HepG2 (cell line): ENCODE results near the gene EPB42. TPM values are rescaled to one million over a fixed set of nuclear protein-coding genes. Genes with fewer than 3 reads are reported as not detected.

ENCODE experiments used
- ATAC-seq: fragments of 200-7000 bp; cut with Tn5 transposase; 3 replicates; pipeline ENCODE4 v1.9.1; 2020; ENCODE audit warnings: mild to moderate bottlenecking, moderate library complexity
- BruUV-seq: library from RNA; stranded (reverse); fragments of 400-500 nt; replicated peaks from 2 replicates; lab custom pipeline; 2021; lab: Mats Ljungman, UMichigan
- CTCF ChIA-PET: fragments of 300-600 bp; formaldehyde crosslinking; extraction: SDS; loops from one replicate; lab custom pipeline; 2021; ENCODE audit warnings: low total read pairs, inconsistent platforms, low intra/inter-chr PET ratio; lab: Yijun Ruan, JAX
- POLR2A ChIA-PET: fragments of 350-600 bp; sonication (Branson Sonifier 250); formaldehyde crosslinking; loops from one replicate; lab custom pipeline; 2020; ENCODE audit warnings: antibody characterized with exemption, inconsistent platforms; lab: Yijun Ruan, JAX
- DNase-seq: peaks from one replicate; pipeline ENCODE4 v3.0.0-alpha.2; 2015; ENCODE audit warnings: low spot score
- FAIRE-seq: peaks from 3 replicates; lab custom pipeline; 2011; peaks lifted over from hg19 to GRCh38; lab: Jason Lieb, UNC
- H2AFZ ChIP-seq: one replicate; pipeline ENCODE4 v1.6.1; 2011; ENCODE audit warnings: low read length, inconsistent platforms
- H3K27ac ChIP-seq: fragments of 300-600 bp; 3 replicates; pipeline ENCODE4 v1.8.0; 2011; ENCODE audit warnings: mixed run types, mild to moderate bottlenecking, mixed read lengths, low read length, inconsistent platforms; ENCODE audit not compliant: insufficient read depth; ENCODE audit errors: extremely low read length
- H3K27me3 ChIP-seq, 2 experiments: fragments of 200-600 bp in 1 of 2; 2 replicates in 1 of 2; 3 replicates in 1 of 2; pipeline versions ENCODE4 v1.6.0 to v1.8.0; 2011; ENCODE audit warnings: low read length in 2 of 2, mild to moderate bottlenecking in 2 of 2, moderate library complexity in 2 of 2, inconsistent platforms in 1 of 2; ENCODE audit not compliant: insufficient read depth in 2 of 2, control insufficient read depth in 1 of 2
- H3K36me3 ChIP-seq, 2 experiments: fragments of 200-600 bp in 1 of 2; replicated peaks in 1 of 2; 2 replicates in 1 of 2; 3 replicates in 1 of 2; pipeline versions ENCODE4 v1.5.1 to v1.8.0; 2011; ENCODE audit warnings: low read length in 2 of 2, inconsistent platforms in 1 of 2; ENCODE audit not compliant: insufficient read depth in 2 of 2, control insufficient read depth in 1 of 2
- H3K4me1 ChIP-seq: 2 replicates; pipeline ENCODE4 v1.5.1; 2012; ENCODE audit warnings: low read length, inconsistent platforms; ENCODE audit not compliant: insufficient read depth
- H3K4me2 ChIP-seq: 2 replicates; pipeline ENCODE4 v1.6.0; 2011; ENCODE audit warnings: low read depth, low read length, inconsistent platforms
- H3K4me3 ChIP-seq, 3 experiments: fragments of 200-600 bp in 1 of 3; sonication (generic), shearing (Covaris generic) in 1 of 3; replicated peaks in 1 of 3; 2 replicates each; pipeline ENCODE4 v1.5.1; 2011 to 2016; ENCODE audit warnings: low read length in 3 of 3, inconsistent platforms in 2 of 3, low read depth in 2 of 3, mild to moderate bottlenecking in 2 of 3, control low read depth in 1 of 3, mixed read lengths in 1 of 3; ENCODE audit not compliant: insufficient read depth in 1 of 3
- H3K79me2 ChIP-seq: one replicate; pipeline ENCODE4 v1.6.1; 2011; ENCODE audit warnings: low read length, inconsistent platforms; ENCODE audit not compliant: insufficient read depth
- H3K9ac ChIP-seq: 2 replicates; pipeline ENCODE4 v1.6.0; 2011; ENCODE audit warnings: mild to moderate bottlenecking, low read depth, low read length, inconsistent platforms; ENCODE audit not compliant: insufficient read depth
- H3K9me3 ChIP-seq: 2 replicates; pipeline ENCODE4 v1.5.1; 2012; ENCODE audit warnings: mild to moderate bottlenecking, low read length
- H4K20me1 ChIP-seq: 2 replicates; pipeline ENCODE4 v1.6.0; 2011; ENCODE audit warnings: inconsistent platforms, mild to moderate bottlenecking, low read length, moderate library complexity; ENCODE audit not compliant: insufficient read depth
- EEA1 ChIP-seq: sonication (generic); formaldehyde crosslinking; IDR thresholded peaks from 2 replicates; pipeline ENCODE4 v1.5.1; 2020; ENCODE audit warnings: mild to moderate bottlenecking, missing genetic modification reagents, borderline replicate concordance
- MTA3 ChIP-seq: sonication (generic); formaldehyde crosslinking; IDR thresholded peaks from 2 replicates; pipeline ENCODE4 v1.4.0; 2020; ENCODE audit warnings: missing genetic modification reagents
- NFE2L2 ChIP-seq: fragments of 150-350 bp; IDR thresholded peaks from 2 replicates; pipeline ENCODE4 v1.6.1; 2014; ENCODE audit warnings: low read length
- ZNF101 ChIP-seq: sonication (generic); formaldehyde crosslinking; IDR thresholded peaks from 2 replicates; pipeline ENCODE4 v1.4.0; 2020; ENCODE audit warnings: mild to moderate bottlenecking, low read depth, missing genetic modification reagents, borderline replicate concordance
- ZNF124 ChIP-seq: sonication (generic); formaldehyde crosslinking; IDR thresholded peaks from 2 replicates; pipeline ENCODE4 v1.4.0; 2020; ENCODE audit warnings: missing genetic modification reagents
- ZNF20 ChIP-seq: sonication (generic); formaldehyde crosslinking; IDR thresholded peaks from 2 replicates; pipeline ENCODE4 v1.4.0; 2020; ENCODE audit warnings: mild to moderate bottlenecking, moderate library complexity, missing genetic modification reagents
- ZNF7 ChIP-seq: IDR thresholded peaks from 2 replicates; pipeline ENCODE4 v1.6.1; 2016; ENCODE audit warnings: missing biosample characterization, missing genetic modification reagents
- ZNF749 ChIP-seq: sonication (generic); formaldehyde crosslinking; IDR thresholded peaks from 2 replicates; pipeline ENCODE4 v1.8.0; 2022; ENCODE audit warnings: mild to moderate bottlenecking, missing genetic modification reagents, moderate library complexity, borderline replicate concordance
- ZSCAN25 ChIP-seq: sonication (generic); formaldehyde crosslinking; IDR thresholded peaks from 2 replicates; pipeline ENCODE4 v1.8.0; 2022; ENCODE audit warnings: mild to moderate bottlenecking, missing genetic modification reagents
- in situ Hi-C: cut with HindIII; loops from 2 replicates; pipeline ENCODE4 v1.10.0; 2017; ENCODE audit warnings: low pct_unique_long_range_greater_than_20kb; ENCODE audit not compliant: extremely low pct_ligation_motif_present
- intact Hi-C: fragments of 100-400 bp; cut with micrococcal nuclease; formaldehyde crosslinking; loops from one replicate; pipeline ENCODE4 v1.10.0; 2022; ENCODE audit not compliant: unreplicated experiment
- polyA plus RNA-seq, 8 experiments: library from polyadenylated mRNA; depleted of rRNA in 3 of 8; stranded (reverse) in 7 of 8; unstranded in 1 of 8; fragments of >200 nt; fragmentation: Illumina TruSeq in 4 of 8; extraction: Trizol in 4 of 8; gene quantifications; 2 replicates each; pipeline versions ENCODE4 v1.2.1 to v1.2.3, GENCODE V29; 2011 to 2016; ENCODE audit warnings: low read depth in 4 of 8, missing spikeins in 1 of 8, mixed read lengths in 1 of 8; ENCODE audit not compliant: insufficient read depth in 1 of 8
- total RNA-seq, 5 experiments: library from RNA; depleted of rRNA; stranded (reverse); fragments of >200 nt; fragmentation: Illumina TruSeq; extraction: Trizol; gene quantifications; 2 replicates each; pipeline ENCODE4 v1.2.3, GENCODE V29; 2016; ENCODE audit warnings: low read depth in 1 of 5
- TF ChIP-seq, protein P1 (sequence below): sonication (generic); formaldehyde crosslinking; IDR thresholded peaks from 2 replicates; pipeline ENCODE4 v1.4.0; 2020; ENCODE audit warnings: missing genetic modification reagents, borderline replicate concordance
- TF ChIP-seq, protein P2 (sequence below): sonication (generic); formaldehyde crosslinking; IDR thresholded peaks from 2 replicates; pipeline ENCODE4 v1.5.0; 2020; ENCODE audit warnings: missing genetic modification reagents, mild to moderate bottlenecking, borderline replicate concordance

The EPB42 gene
- total and polyA plus RNA-seq, 2 of the 13 experiments (the other 11 are each of a cell fraction or from before 2014, with no cell fraction given), result not detected

DNA sequence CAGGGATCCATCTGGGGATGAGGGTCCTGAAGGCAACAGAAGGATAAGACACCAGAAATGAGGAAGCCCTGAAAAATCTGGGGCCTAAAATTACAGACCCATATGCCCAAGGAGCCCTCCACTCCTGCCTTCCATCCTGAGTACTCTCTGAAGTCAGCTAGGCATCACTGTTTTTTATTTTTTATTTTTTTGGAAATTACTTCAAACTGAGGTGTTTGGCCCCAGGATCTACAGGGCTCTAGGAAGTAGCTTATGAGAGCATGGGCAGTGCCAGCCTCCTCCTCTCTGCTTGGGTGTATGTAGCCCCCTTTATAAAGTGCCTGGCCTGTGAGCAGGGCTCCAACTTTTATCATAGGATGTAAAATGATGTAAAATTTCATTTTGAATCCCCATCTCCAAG, 7.9 kb downstream of the EPB42 start:
- no peaks in the 10 kb centered on the region for H3K9me3 ChIP-seq
- no peaks in the 10 kb centered on the region for H4K20me1 ChIP-seq
- no peaks in the 10 kb centered on the region for H3K4me1 ChIP-seq
- H3K27me3 ChIP-seq, result peaks cover 1 to 46% of the 10 kb centered on the region in 2 experiments; a peak in 3 of 5 replicates
- no peak overlapping the region for H2AFZ ChIP-seq
- FAIRE-seq, result no peak
- in situ Hi-C loops, result loop anchor here (25.0 kb wide), 1 partner anchor 501 kb away; no protein-coding TSS in a partner anchor
- ChIA-PET POLR2A (no interaction called here), CTCF (no interaction called here)
- no peak overlapping the region for H3K9ac ChIP-seq
- TF ChIP-seq ZNF20 (CRISPR knock-in tag), result no peak
- no peak for TF ChIP-seq MTA3 (CRISPR knock-in tag)
- TF ChIP-seq ZNF7 (CRISPR knock-in tag), result no peak
- no peak for TF ChIP-seq EEA1 (CRISPR knock-in tag)
- TF ChIP-seq, protein P1, sequence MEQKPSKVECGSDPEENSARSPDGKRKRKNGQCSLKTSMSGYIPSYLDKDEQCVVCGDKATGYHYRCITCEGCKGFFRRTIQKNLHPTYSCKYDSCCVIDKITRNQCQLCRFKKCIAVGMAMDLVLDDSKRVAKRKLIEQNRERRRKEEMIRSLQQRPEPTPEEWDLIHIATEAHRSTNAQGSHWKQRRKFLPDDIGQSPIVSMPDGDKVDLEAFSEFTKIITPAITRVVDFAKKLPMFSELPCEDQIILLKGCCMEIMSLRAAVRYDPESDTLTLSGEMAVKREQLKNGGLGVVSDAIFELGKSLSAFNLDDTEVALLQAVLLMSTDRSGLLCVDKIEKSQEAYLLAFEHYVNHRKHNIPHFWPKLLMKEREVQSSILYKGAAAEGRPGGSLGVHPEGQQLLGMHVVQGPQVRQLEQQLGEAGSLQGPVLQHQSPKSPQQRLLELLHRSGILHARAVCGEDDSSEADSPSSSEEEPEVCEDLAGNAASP, result no peak
- TF ChIP-seq ZNF749, result no peak
- no peak for TF ChIP-seq NFE2L2
- TF ChIP-seq, protein P2, sequence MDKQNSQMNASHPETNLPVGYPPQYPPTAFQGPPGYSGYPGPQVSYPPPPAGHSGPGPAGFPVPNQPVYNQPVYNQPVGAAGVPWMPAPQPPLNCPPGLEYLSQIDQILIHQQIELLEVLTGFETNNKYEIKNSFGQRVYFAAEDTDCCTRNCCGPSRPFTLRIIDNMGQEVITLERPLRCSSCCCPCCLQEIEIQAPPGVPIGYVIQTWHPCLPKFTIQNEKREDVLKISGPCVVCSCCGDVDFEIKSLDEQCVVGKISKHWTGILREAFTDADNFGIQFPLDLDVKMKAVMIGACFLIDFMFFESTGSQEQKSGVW (CRISPR knock-in tag), result no peak
- no peak for TF ChIP-seq ZSCAN25 (CRISPR knock-in tag)
- TF ChIP-seq ZNF124, result no peak
- no peak for TF ChIP-seq ZNF101 (CRISPR knock-in tag)
- H3K27ac ChIP-seq, result no peak overlapping the region
- no peaks in the 10 kb centered on the region for H3K79me2 ChIP-seq
- DNase-seq, result no peak
- no peak for ATAC-seq
- no peak overlapping the region for H3K4me2 ChIP-seq
- no TSS peak for BruUV-seq
- intact Hi-C loops, result no loop called here
- no peaks in the 10 kb centered on the region for H3K36me3 ChIP-seq
- no peak overlapping the region for H3K4me3 ChIP-seq
